Thyroid gland (tissue), 4 donors: ENCODE results near the gene PEPD. TPM values are rescaled to one million over a fixed set of nuclear protein-coding genes. Genes with fewer than 3 reads are reported as not detected.

Experiments used
- DNase-seq, 2 donors: peaks; one replicate each; pipeline ENCODE4 v3.0.0-alpha.2; 2019
- H3K27ac ChIP-seq, 3 donors: fragments of 200-600 bp; sonication (generic); 1 replicate in 2 of 3; 2 replicates in 1 of 3; pipeline ENCODE4 v1.5.1; 2016 to 2019; ENCODE audit warnings: mild to moderate bottlenecking in 1 of 3, moderate library complexity in 1 of 3
- H3K27me3 ChIP-seq: fragments of 200-600 bp; sonication (generic); one replicate; pipeline ENCODE4 v1.5.1; 2019
- H3K36me3 ChIP-seq, 2 donors: fragments of 200-600 bp; sonication (generic); one replicate each; pipeline ENCODE4 v1.5.1; 2016 to 2019
- H3K4me1 ChIP-seq, 2 donors: fragments of 200-600 bp; sonication (generic); one replicate each; pipeline ENCODE4 v1.5.1; 2017 to 2019
- H3K4me3 ChIP-seq, 3 donors: fragments of 200-600 bp; sonication (generic); replicated peaks in 1 of 3; 1 replicate in 2 of 3; 2 replicates in 1 of 3; pipeline ENCODE4 v1.5.1; 2016; ENCODE audit warnings: mild to moderate bottlenecking in 1 of 3
- H3K9me3 ChIP-seq: fragments of 200-600 bp; sonication (generic); one replicate; pipeline ENCODE4 v1.5.1; 2017
- CTCF ChIP-seq, 6 experiments: fragments of 200-600 bp in 3 of 6; fragments of 450-650 bp in 3 of 6; sonication (generic) in 3 of 6; IDR thresholded peaks; one replicate each; pipeline ENCODE4 v1.5.1; 2016 to 2019; ENCODE audit warnings: antibody characterized with exemption in 6 of 6, mild to moderate bottlenecking in 2 of 6, inconsistent platforms in 1 of 6, moderate library complexity in 1 of 6
- POLR2A ChIP-seq, 2 donors: fragments of 450-650 bp; IDR thresholded peaks; one replicate each; pipeline ENCODE4 v1.6.1; 2017; ENCODE audit warnings: antibody characterized with exemption in 2 of 2, mild to moderate bottlenecking in 2 of 2, moderate library complexity in 1 of 2
- WGBS, 2 donors: methylation state at CpG; one replicate each; pipeline ENCODE4 v1.1.5; 2017; 5-methylcytosine and 5-hydroxymethylcytosine counted together
- intact Hi-C: fragments of 100-400 bp; cut with DNase I; formaldehyde crosslinking; loops from one replicate; pipeline ENCODE4 v1.15.1; 2023
- total RNA-seq, 4 donors: library from RNA; depleted of rRNA; stranded (reverse); fragments of >200 nt; gene quantifications; one replicate each; pipeline ENCODE4 v1.2.3, GENCODE V29; 2016

The PEPD gene
- total RNA-seq, 4 donors from 2014 or later = 76.8 to 121 (median 102) TPM

- Histone ChIP-seq H3K27me3 (no peaks in the 10 kb centered on the region), H3K4me1 (peaks cover 5 to 10% of the 10 kb centered on the region in 2 donors), H3K4me3 (no peak overlapping the region), H3K9me3 (no peaks in the 10 kb centered on the region), H3K27ac (no peak overlapping the region), H3K36me3 (no peaks in the 10 kb centered on the region)
- TF ChIP-seq POLR2A (IDR thresholded peaks at IDR 0.05) (no peak), CTCF (IDR thresholded peaks at IDR 0.05) (no peak)
- intact Hi-C loops = no loop called here
- WGBS, 2 donors = 76 to 85% methylated on average over 6 of the region's 6 CpGs
- DNase-seq = no peak
Observed at GRCh38 chr19:33519416-33519815, 2.2 kb downstream of the PEPD start.

- H3K4me1 ChIP-seq = peaks cover 5 to 10% of the 10 kb centered on the region in 2 donors
- intact Hi-C loops = no loop called here
- no peak for TF ChIP-seq CTCF (IDR thresholded peaks at IDR 0.05)
- no peak for TF ChIP-seq POLR2A (IDR thresholded peaks at IDR 0.05)
- H3K9me3 ChIP-seq = no peaks in the 10 kb centered on the region
- WGBS, 2 donors = 64 to 71% methylated on average over 5 of the region's 5 CpGs
- no peak overlapping the region for H3K4me3 ChIP-seq
- H3K27ac ChIP-seq = no peak overlapping the region
- H3K36me3 ChIP-seq = no peaks in the 10 kb centered on the region
- no peaks in the 10 kb centered on the region for H3K27me3 ChIP-seq
- no peak for DNase-seq
Observed at GRCh38 chr19:33518541-33518940, 3.0 kb downstream of the PEPD start.

GRCh38 chr19:33517922-33518321 lies 3.7 kb downstream of the PEPD start:
- no peaks in the 10 kb centered on the region for H3K9me3 ChIP-seq
- no peaks in the 10 kb centered on the region for H3K36me3 ChIP-seq
- peaks cover 5 to 10% of the 10 kb centered on the region in 2 donors for H3K4me1 ChIP-seq
- intact Hi-C loops = no loop called here
- H3K4me3 ChIP-seq = no peak overlapping the region
- no peaks in the 10 kb centered on the region for H3K27me3 ChIP-seq
- DNase-seq = no peak
- H3K27ac ChIP-seq = no peak overlapping the region
- 89 to 95% methylated on average over 8 to 9 of the region's 9 CpGs for WGBS, 2 donors
- TF ChIP-seq POLR2A (IDR thresholded peaks at IDR 0.05) (no peak), CTCF (IDR thresholded peaks at IDR 0.05) (no peak)

GRCh38 chr19:33515921-33516320 lies 5.7 kb downstream of the PEPD start:
- Histone ChIP-seq H3K36me3 (no peaks in the 10 kb centered on the region), H3K4me1 (peaks cover 4 to 5% of the 10 kb centered on the region in 2 donors), H3K4me3 (no peak overlapping the region), H3K27me3 (no peaks in the 10 kb centered on the region), H3K9me3 (no peaks in the 10 kb centered on the region), H3K27ac (no peak overlapping the region)
- intact Hi-C loops = no loop called here
- 68 to 71% methylated on average over 3 to 4 of the region's 4 CpGs for WGBS, 2 donors
- DNase-seq = no peak
- TF ChIP-seq POLR2A (IDR thresholded peaks at IDR 0.05) = no peak
- no peak for TF ChIP-seq CTCF (IDR thresholded peaks at IDR 0.05)

GRCh38 chr19:33514885-33515551 lies 6.6 kb downstream of the PEPD start:
- 78 to 93% methylated on average over 15 to 20 of the region's 25 CpGs for WGBS, 2 donors
- Histone ChIP-seq H3K4me1 (no peaks in the 10 kb centered on the region), H3K27ac (no peak overlapping the region), H3K36me3 (no peaks in the 10 kb centered on the region), H3K27me3 (no peaks in the 10 kb centered on the region), H3K9me3 (no peaks in the 10 kb centered on the region), H3K4me3 (no peak overlapping the region)
- no peak for TF ChIP-seq CTCF (IDR thresholded peaks at IDR 0.05)
- no peak for TF ChIP-seq POLR2A (IDR thresholded peaks at IDR 0.05)
- intact Hi-C loops = no loop called here
- peak; percentile 33 to 48 for DNase-seq
